OCI-LY3 (cell line): Measurements from ENCODE around the gene EAPP.
"Not testable (repeated sequence)": the region's sequence is repeated elsewhere in the genome, so short reads cannot be mapped to it uniquely, and the experiment has no call there.

Experiments used
- H2AFZ ChIP-seq: fragments of 200-600, 300-600 bp; shearing (Covaris generic); 2 replicates; pipeline ENCODE4 v1.6.0; 2014; ENCODE audit warnings: antibody characterized with exemption, low read depth, low read length
- H3K27ac ChIP-seq: fragments of 200-600, 300-600 bp; sonication (generic); 2 replicates; pipeline ENCODE4 v1.5.1; 2014; ENCODE audit warnings: mild to moderate bottlenecking, low read length, moderate library complexity, mixed read lengths
- H3K27me3 ChIP-seq: fragments of 200-600, 300-600 bp; sonication (generic); 2 replicates; pipeline ENCODE4 v1.6.1; 2014; ENCODE audit warnings: low read depth, low read length, mixed read lengths
- H3K36me3 ChIP-seq: fragments of 200-600, 300-600 bp; sonication (generic); replicated peaks from 2 replicates; pipeline ENCODE3; 2014; ENCODE audit warnings: low read depth, low read length, mixed read lengths
- H3K4me1 ChIP-seq: fragments of 300-600, 200-600 bp; sonication (generic); 2 replicates; pipeline ENCODE4 v1.6.1; 2014; ENCODE audit warnings: low read length, mixed read lengths
- H3K4me2 ChIP-seq: fragments of 200-600, 300-600 bp; sonication (generic); 2 replicates; pipeline ENCODE4 v1.6.1; 2014; ENCODE audit warnings: low read length, mixed read lengths
- H3K4me3 ChIP-seq: fragments of 300-600, 200-600 bp; sonication (generic); 2 replicates; pipeline ENCODE4 v1.5.1; 2014; ENCODE audit warnings: antibody characterized with exemption, mild to moderate bottlenecking, low read length, moderate library complexity
- H3K79me2 ChIP-seq: fragments of 300-600, 200-600 bp; shearing (Covaris generic); 2 replicates; pipeline ENCODE4 v1.6.1; 2014; ENCODE audit warnings: mild to moderate bottlenecking, low read length, mixed read lengths
- H3K9ac ChIP-seq: fragments of 300-600, 200-600 bp; shearing (Covaris generic); 2 replicates; pipeline ENCODE4 v1.6.0; 2014; ENCODE audit warnings: mild to moderate bottlenecking, low read length, moderate library complexity
- H3K9me3 ChIP-seq: fragments of 200-600, 300-600 bp; shearing (Covaris generic); 2 replicates; pipeline ENCODE4 v1.6.1; 2014; ENCODE audit warnings: low read length, mixed read lengths; ENCODE audit not compliant: insufficient read depth
- H4K20me1 ChIP-seq: fragments of 200-600, 300-600 bp; sonication (generic); 2 replicates; pipeline ENCODE4 v1.6.1; 2016; ENCODE audit warnings: low read length, mixed read lengths; ENCODE audit not compliant: insufficient read depth
- EZH2phosphoT487 ChIP-seq: fragments of 200-600 bp; shearing (Covaris generic); IDR thresholded peaks from 2 replicates; pipeline ENCODE4 v1.6.1; 2018; ENCODE audit warnings: antibody characterized with exemption, mixed run types, low read depth
- TF ChIP-seq, protein P1 (sequence below): fragments of 200-600, 300-600 bp; sonication (generic); IDR thresholded peaks from 2 replicates; pipeline ENCODE4 v1.5.1; 2014; ENCODE audit warnings: antibody characterized with exemption, low read length, low read depth

The EAPP gene

DNA sequence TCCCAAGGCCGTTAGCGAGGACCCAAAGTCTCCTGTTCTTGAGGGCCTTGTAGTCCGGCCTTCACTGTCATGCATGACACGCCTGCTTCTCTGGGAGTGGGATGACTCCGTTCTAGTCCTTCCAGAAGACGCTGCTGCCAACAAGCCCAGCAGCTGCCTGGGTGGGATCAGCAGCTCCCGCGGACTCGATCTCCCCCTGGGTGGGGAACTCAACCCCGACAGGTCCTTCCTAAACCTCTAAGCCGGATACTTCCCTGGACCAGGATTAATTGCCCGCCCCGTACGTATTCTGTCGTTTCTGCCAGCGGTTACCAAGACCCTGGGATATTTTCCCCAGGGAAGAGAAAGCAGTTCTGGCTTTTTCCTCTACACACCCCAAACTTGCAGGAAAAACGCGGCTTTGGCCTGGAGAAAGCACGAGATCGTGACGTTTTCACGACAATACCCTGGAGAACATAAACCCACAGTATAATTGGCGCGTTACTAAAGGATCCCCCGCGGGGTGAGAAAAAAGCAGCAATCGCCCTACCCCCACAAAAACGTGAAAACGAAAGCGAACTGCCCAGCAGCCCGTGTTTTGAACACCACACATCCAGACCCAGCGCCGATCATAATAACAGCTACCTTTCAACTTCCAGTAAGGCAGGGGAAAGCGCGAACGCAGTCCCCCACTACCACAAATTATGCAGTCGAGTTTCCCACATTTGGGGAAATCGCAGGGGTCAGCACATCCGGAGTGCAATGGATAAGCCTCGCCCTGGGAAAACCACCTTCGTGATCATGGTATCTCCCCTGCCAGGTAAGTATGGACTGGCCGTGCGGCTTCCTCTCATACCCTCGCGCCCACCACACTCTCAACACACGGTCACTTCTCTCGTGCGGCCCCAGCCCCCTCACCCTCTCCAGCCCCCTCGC, 16.3 kb upstream of the EAPP start:
- H3K27ac ChIP-seq, H3K4me2 ChIP-seq, H2AFZ ChIP-seq: not testable (repeated sequence)

DNA sequence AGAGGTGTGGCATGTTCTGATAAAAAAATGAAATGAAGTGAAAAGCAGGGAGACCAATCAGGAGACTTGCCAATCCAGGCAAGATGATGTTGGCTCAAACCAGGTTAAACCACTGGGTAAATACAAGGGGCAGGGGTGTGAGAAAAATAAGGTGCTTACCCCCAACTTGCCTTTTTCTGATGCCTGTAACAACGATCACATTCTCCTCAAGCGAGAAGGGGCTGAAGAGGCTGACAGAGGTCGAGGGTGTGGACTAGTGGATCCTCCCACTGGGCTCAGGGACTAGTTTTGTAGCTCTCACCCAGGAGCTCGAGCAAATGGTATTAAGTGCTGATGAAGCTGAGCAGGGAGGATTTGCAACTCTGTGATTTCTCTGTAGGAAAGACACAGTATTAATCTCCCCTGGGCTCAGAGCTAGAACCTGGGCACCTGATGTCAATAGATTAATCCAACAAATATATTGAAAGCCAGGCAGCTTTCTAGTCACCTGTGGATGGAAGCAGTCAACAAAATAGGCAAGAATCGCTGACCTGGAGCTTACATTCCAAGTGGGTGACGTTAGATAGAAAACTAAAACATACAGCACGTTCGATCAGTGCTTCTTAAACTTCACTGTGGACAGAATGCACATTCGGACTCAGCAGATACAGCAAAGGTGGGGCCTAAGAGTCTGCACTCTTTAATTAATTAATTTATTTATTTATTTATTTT, 15.2 kb upstream of the EAPP start:
- H3K4me2 ChIP-seq = peak overlapping the region; percentile 70
- no peak for TF ChIP-seq EZH2phosphoT487
- TF ChIP-seq, protein P1, sequence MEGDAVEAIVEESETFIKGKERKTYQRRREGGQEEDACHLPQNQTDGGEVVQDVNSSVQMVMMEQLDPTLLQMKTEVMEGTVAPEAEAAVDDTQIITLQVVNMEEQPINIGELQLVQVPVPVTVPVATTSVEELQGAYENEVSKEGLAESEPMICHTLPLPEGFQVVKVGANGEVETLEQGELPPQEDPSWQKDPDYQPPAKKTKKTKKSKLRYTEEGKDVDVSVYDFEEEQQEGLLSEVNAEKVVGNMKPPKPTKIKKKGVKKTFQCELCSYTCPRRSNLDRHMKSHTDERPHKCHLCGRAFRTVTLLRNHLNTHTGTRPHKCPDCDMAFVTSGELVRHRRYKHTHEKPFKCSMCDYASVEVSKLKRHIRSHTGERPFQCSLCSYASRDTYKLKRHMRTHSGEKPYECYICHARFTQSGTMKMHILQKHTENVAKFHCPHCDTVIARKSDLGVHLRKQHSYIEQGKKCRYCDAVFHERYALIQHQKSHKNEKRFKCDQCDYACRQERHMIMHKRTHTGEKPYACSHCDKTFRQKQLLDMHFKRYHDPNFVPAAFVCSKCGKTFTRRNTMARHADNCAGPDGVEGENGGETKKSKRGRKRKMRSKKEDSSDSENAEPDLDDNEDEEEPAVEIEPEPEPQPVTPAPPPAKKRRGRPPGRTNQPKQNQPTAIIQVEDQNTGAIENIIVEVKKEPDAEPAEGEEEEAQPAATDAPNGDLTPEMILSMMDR = no peak
- H3K79me2 ChIP-seq = no peaks in the 10 kb centered on the region
- H3K4me1 ChIP-seq = peaks cover 9% of the 10 kb centered on the region
- no peaks in the 10 kb centered on the region for H4K20me1 ChIP-seq
- H3K27ac ChIP-seq = peak overlapping the region; percentile 9; the same call in 1 of the 2 replicates
- H3K4me3 ChIP-seq = peak overlapping the region; percentile 60
- H3K9ac ChIP-seq = peak overlapping the region; percentile 15
- H2AFZ ChIP-seq = no peak overlapping the region
- H3K36me3 ChIP-seq = no peaks in the 10 kb centered on the region
- no peaks in the 10 kb centered on the region for H3K9me3 ChIP-seq
- H3K27me3 ChIP-seq = no peaks in the 10 kb centered on the region

More for the DNA sequence above, 16.3 kb upstream of the EAPP start:
- H3K36me3 ChIP-seq, H3K9ac ChIP-seq, H3K4me1 ChIP-seq, H3K27me3 ChIP-seq, H3K4me3 ChIP-seq, H3K79me2 ChIP-seq, H4K20me1 ChIP-seq, H3K9me3 ChIP-seq: not testable (repeated sequence)

DNA sequence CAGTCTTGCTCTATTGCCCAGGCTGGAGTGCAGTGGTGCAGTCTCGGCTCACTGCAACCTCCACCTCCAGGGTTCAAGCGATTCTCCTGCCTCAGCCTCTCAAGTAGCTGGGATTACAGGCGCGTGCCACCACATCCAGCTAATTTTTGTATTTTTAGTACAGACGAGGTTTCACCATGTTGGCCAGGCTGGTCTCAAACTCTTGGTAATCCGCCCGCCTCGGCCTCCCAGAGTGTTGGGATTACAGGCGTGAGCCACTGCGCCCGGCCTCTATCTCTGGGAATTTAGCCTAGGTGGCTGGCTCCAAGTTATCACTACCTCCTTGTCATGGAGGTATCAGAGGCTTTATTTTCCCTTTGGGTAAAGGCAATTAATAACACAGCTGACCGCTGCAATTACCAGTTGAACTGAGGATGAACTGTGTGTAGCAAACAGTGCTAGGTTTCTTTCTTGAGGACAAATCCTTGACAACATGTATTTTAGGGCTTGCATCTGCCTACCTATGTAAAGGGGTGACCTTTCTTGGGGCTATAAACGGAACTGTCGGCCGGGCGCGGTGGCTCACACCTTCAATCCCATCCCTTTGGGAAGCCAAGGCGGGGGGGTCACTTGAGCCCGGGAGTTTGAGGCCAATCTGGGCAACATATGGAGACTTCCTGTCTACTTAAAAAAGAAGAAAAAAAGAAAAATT, 9.9 kb upstream of the EAPP start:
- H3K9ac ChIP-seq, H2AFZ ChIP-seq, H3K36me3 ChIP-seq: not testable (repeated sequence)

DNA sequence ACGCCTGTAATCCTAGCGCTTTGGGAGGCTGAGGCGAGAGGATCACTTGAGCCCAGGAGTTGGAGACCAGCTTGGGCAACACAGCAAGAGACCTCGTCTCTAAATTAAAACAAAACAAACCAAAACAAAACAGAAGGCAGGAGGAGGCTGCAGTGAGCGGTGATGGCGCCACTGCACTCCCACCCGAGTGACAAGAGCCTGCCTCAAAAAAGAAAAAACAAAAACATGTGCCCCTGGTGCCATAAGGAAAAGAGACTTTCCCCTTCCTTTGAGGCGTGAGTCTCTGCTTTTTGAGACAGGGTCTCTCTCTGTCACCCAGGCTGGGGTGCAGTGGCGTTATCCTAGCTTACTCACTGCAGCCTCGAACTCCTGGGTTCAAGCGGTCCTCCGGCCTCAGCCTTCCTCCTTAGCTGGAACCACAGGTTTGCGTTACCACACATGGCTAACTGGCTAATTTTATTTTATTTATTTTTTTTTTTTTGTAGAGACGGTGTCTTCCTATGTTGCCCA, 9.0 kb upstream of the EAPP start:
- Histone ChIP-seq H3K27ac (no peak overlapping the region), H3K4me2 (no peak overlapping the region; the same call in 1 of the 2 replicates), H3K36me3 (no peaks in the 10 kb centered on the region), H3K79me2 (no peaks in the 10 kb centered on the region), H3K4me3 (no peak overlapping the region), H3K9me3 (no peaks in the 10 kb centered on the region), H3K4me1 (peaks cover 3% of the 10 kb centered on the region; the same call in 1 of the 2 replicates), H4K20me1 (no peaks in the 10 kb centered on the region), H2AFZ (no peak overlapping the region), H3K9ac (no peak overlapping the region), H3K27me3 (no peaks in the 10 kb centered on the region)
- TF ChIP-seq, protein P1 = no peak
- no peak for TF ChIP-seq EZH2phosphoT487

More for the DNA sequence above, 9.9 kb upstream of the EAPP start:
- not testable (repeated sequence) for H4K20me1 ChIP-seq, H3K4me1 ChIP-seq, H3K27me3 ChIP-seq, H3K9me3 ChIP-seq, H3K27ac ChIP-seq, H3K79me2 ChIP-seq, H3K4me3 ChIP-seq, H3K4me2 ChIP-seq

DNA sequence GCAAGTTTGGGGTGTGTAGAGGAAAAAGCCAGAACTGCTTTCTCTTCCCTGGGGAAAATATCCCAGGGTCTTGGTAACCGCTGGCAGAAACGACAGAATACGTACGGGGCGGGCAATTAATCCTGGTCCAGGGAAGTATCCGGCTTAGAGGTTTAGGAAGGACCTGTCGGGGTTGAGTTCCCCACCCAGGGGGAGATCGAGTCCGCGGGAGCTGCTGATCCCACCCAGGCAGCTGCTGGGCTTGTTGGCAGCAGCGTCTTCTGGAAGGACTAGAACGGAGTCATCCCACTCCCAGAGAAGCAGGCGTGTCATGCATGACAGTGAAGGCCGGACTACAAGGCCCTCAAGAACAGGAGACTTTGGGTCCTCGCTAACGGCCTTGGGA, 7.6 kb upstream of the EAPP start:
- H3K9me3 ChIP-seq, H2AFZ ChIP-seq, H3K4me2 ChIP-seq, H3K79me2 ChIP-seq, H3K36me3 ChIP-seq, H3K9ac ChIP-seq, H4K20me1 ChIP-seq, H3K4me3 ChIP-seq, H3K27me3 ChIP-seq, H3K4me1 ChIP-seq, H3K27ac ChIP-seq: not testable (repeated sequence)

DNA sequence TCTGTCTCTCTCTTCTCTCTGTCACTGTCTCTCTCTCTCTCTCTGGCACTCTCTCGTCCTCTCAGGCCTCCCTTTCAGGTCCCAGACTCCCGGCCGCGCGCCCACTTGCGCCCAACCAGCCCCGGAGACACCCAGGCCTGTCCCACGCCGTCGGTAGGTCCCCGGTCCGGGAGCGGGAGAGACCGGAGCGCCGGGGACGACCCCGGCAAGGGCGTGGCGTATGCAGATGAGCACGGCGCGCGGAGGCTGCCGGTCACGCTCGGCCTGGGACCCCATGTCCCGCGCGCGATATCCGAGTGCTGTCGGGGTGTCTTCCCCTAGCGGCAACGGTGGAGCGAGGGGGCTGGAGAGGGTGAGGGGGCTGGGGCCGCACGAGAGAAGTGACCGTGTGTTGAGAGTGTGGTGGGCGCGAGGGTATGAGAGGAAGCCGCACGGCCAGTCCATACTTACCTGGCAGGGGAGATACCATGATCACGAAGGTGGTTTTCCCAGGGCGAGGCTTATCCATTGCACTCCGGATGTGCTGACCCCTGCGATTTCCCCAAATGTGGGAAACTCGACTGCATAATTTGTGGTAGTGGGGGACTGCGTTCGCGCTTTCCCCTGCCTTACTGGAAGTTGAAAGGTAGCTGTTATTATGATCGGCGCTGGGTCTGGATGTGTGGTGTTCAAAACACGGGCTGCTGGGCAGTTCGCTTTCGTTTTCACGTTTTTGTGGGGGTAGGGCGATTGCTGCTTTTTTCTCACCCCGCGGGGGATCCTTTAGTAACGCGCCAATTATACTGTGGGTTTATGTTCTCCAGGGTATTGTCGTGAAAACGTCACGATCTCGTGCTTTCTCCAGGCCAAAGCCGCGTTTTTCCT, 7.0 kb upstream of the EAPP start:
- not testable (repeated sequence) for H4K20me1 ChIP-seq, H3K9me3 ChIP-seq, H3K4me1 ChIP-seq, H3K4me3 ChIP-seq, H3K4me2 ChIP-seq, H3K27ac ChIP-seq, H3K27me3 ChIP-seq, H3K36me3 ChIP-seq, H3K79me2 ChIP-seq, H3K9ac ChIP-seq, H2AFZ ChIP-seq
